Measurements from ENCODE around the gene LPCAT1. TPM values are rescaled to one million over a fixed set of nuclear protein-coding genes. Genes with fewer than 3 reads are reported as not detected.
"Not testable (repeated sequence)": the region's sequence is repeated elsewhere in the genome, so short reads cannot be mapped to it uniquely, and the experiment has no call there.

LPCAT1 gene
- polyA plus RNA-seq, 3 donors: 41.6 to 46.8 (median 46.4) TPM

GRCh38 chr5:1543398-1544293 is 19.9 kb upstream of the LPCAT1 start:
- no peak for DNase-seq

GRCh38 chr5:1542781-1543180 is 19.0 kb upstream of the LPCAT1 start:
- no peak for DNase-seq

DNA sequence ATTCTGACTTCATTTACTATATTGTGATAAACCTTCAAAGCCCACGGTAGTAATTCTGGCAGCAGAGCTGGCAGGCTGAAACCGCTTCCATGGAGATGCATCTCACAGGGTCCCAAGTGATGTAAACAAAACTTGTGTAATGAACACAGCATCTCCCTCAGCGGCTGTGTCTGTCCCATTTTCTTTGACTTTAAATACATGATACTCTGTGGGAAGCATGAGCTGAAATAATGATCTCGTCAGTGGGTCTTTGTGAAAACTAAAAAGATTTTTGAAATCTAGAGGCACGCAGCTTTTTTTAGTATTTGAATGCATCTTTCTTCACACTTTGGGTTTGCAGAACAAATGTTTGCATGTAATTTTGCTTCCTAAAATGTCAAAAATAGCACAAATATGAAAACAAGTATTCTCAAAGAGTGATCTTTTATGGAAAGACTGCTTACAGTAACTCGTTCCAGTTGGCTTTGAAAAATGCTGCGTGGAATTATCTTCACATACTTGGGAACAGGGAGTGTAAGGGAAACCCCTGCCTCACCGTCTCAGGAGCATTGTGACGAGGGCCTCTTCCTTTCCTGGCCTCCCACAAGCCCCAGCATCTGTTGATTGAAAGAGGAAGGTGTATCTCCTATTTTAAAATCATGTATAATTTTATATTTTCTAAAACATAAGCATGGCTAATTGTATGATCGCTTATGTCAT is 18.1 kb upstream of the LPCAT1 start:
- no peak for DNase-seq

- no peak for DNase-seq
Observed at GRCh38 chr5:1540831-1541701, 17.3 kb upstream of the LPCAT1 start.

DNA sequence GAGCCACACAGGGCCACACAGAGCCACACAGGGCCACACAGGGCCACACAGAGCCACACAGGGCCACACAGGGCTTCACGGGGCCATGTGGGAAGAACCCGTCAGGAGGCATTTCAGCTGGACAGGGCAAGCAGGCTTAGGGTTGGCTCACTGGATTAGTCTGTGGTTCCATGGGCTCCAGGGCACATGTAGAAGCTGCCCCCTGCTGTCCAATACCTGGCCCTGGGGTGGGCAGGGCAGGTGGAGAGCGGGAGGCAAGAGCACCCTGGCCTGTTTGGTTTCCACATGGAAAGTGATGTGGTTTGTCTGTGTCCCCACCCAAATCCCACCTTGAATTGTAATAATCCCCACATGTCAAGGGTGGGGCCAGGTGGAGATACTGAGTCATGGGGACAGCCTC is 16.4 kb upstream of the LPCAT1 start:
- DNase-seq: no peak

DNA sequence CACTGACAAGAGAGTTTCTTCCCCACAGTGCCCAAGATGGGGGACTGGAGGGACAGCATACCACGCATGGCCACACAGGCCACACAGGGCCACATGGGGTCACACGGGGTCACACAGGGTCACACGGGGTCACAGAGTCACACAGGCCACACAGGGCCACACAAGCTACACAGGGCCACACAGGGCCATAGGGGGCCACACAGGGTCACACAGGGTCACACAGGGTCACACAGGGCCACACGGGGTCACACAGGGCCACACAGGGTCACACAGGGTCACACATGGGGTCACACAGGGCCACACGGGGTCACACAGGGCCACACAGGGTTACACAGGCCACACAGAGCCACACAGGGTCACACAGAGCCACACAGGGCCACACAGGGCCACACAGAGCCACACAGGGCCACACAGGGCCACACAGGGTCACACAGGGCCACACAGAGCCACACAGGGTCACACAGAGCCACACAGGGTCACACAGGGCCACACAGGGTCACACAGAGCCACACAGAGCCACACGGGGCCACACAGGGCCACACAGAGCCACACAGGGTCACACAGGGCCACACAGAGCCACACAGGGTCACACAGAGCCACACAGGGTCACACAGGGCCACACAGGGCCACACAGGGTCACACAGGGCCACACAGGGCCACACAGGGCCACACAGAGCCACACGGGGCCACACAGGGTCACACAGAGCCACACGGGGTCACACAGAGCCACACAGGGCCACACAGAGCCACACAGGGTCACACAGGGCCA is 15.8 kb upstream of the LPCAT1 start:
- not testable (repeated sequence) for DNase-seq

DNA sequence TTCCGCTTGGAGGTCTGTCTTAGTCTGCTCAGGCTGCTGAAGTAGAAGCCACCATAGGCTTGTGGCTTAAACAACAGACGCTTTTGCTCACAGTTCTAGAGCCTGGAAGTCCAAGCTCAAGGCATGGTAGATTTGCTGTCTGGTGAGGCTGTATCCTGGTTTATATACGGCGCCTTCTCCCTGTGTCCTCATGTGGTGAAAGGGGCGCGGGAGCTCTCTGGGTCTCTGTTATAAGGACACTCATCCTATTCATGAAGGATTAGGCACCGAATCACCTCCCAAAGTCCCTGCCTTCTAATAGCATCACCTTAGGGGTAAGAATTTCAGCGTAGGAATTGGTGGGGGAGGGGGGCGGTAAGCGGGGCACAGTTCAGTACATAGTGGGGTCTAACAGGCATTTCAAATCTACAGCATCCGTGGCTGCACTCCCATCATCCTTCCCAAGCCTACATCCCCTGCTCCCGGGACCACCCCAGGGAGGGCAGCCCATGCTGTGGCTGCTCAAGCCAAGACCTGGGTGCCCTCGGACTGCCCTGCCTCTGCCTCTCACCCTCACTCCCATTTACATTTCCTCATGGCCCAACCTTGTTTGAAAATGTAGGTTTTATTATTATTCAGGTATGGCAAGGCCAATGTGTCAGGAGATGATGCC is 15.1 kb upstream of the LPCAT1 start:
- no peak for DNase-seq

DNA sequence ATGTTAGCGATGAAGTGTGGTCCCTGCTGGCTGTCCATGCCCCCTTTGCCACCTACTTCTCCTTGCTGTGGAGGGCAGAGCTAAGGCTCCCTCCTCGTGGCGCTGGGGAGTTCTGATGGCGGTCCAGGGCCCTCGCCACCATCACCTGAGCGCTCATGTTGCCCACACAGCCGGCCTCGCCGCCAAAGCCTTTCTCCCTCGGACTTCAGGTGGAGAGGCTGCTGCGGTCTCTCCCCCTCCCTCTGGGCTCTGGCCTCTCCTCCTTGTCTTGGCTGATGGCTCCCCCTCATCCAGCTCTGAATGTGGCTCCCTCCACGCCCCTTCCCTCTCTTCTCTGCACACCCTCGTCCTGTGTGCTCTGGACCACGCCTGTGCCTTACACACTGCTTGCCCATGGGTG is 14.5 kb upstream of the LPCAT1 start:
- DNase-seq: no peak

DNA sequence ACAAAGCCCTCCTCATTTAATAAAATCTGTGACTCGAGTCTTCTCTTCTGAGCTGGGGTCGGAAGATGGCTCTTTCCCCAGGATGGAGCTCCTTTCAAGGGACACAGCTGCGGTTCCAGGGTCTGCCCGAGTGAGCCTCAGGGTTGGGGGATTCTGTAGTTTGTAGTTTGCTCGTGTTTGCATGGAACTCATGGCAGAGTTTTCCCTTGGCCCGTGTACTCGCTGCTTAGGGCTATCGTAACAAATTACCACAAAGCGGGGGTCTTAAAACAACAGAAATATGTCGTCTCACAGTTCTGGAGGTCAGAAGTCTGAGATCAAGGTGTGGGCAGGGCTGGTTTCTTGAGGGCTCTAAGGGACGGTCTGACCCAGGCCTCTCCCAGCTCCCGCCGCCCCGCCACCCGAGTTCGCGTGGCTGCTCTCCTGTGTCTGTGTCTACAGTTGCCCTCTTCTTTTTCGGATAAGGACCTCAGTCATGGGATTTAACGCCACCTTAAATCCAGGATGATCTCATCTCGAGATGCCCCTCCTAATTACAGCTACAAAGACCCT is 13.9 kb upstream of the LPCAT1 start:
- no peak for DNase-seq

- DNase-seq: no peak
Observed at GRCh38 chr5:1536871-1537602, 13.3 kb upstream of the LPCAT1 start.

DNA sequence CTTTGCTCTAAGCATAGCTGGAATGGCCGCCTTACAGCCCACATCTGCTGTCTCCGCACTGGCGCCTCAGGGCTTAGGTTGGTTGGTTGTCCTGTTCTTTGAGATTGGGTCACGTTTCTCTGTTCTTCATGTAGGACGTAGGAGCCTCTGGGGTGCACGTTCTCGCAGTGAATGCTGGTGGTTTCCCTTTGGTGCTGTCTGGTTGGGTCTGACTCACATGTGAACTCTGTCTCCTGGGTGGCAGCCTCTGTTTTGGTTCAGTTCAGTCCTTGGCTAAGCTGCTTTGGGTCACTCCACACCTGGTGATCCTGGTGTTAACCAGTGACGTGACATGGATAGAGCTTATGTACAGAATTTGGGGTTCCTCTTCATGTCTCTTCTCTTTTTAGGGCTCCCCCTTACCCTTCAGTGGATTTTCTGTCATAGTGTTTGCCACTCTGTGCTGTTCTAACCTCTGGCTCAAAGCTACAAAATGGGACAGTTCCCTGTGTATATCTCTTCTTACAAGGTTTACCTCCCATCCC is 12.6 kb upstream of the LPCAT1 start:
- DNase-seq: no peak

- no peak for DNase-seq
Observed at GRCh38 chr5:1535646-1536045, 11.9 kb upstream of the LPCAT1 start.

DNA sequence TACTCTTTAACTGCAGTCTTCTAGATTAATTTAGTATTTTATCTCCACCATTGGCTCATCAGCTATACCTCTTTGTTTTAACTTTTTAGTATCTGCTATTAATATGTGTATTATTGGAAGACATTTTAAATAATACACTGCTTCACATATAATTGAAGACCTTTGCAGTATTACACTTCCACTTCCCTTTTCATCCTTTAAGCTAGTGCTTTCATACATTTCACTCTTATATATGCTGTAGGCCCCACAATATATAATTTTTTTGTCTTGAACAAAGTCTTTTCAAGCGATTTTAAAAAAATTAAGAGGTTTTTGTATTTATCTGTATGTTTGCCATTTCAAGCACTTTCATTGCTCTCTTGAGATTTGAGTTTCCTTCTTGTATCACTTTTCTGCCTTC is 8.6 kb upstream of the LPCAT1 start:
- DNase-seq: no peak

GRCh38 chr5:1529498-1529897 is 5.7 kb upstream of the LPCAT1 start:
- DNase-seq: no peak

GRCh38 chr5:1527533-1528205 is 3.9 kb upstream of the LPCAT1 start:
- no peak for DNase-seq

- DNase-seq: no peak
Observed at GRCh38 chr5:1526681-1527131, 2.9 kb upstream of the LPCAT1 start.

DNA sequence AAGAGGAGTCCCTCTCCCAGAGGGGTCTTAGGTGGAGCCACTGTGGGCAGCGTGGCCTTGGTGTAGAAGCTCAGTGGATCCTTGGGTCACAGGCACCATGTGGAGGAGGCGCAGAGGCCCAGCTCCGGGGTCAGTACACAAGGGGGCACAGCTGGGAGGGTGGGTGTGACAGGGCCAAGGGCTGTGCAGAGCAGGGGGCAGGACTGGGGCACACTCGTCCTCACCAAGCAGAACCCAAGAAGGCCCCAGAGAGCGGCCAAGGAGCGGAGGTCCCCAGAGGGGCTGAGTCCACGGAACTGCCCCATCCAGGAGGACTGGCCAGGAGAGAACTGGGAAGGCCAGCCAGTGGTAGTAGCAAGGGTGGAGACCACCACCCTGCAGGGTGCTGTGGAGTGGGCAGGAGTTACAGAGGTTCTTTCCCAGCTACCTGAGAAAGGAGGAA is 2.5 kb upstream of the LPCAT1 start:
- no peak for DNase-seq

DNA sequence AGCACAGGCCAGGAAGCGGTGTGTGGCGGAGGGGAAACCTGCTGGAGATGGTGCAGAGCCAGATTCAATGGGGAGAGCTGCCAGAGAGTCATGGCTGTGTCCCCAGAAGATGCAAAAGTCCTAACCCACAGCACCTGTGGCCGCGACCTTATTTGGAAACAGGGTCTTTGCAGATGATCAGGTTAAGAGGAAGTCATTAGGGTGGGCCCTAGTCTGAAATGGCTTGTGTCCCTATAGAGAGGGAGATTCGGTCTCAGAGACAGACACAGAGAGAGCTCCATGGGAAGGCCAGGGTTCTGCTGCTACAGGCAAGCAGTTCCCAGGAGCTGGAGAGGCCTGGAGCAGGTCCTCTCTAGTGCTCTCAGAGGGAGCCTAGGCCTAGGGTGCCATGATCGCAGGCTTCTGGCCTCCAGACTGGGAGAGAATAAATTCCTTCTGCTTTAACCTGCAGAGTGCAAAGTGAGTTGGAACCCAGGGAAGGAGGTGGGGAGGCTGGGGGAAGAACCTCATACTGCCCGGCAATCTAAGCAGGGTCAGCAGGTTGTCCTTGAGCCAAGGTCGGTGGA is 1.9 kb upstream of the LPCAT1 start:
- DNase-seq: no peak

Measured in renal pelvis (tissue), 4 donors.